Liver (tissue), 9 donors: ENCODE data around the gene ARHGAP10. TPM values are rescaled to one million over a fixed set of nuclear protein-coding genes. Genes with fewer than 3 reads are reported as not detected.

Source experiments
- DNase-seq: peaks from one replicate; pipeline ENCODE4 v3.0.0-alpha.2; 2017; ENCODE audit warnings: low spot score
- H3K27ac ChIP-seq, 2 donors: one replicate each; pipeline ENCODE4 v1.7.0; 2013; ENCODE audit warnings: inconsistent platforms in 2 of 2, low read length in 2 of 2, control low read depth in 1 of 2, low read depth in 1 of 2, mild to moderate bottlenecking in 1 of 2
- H3K27me3 ChIP-seq, 4 donors: one replicate each; pipeline versions ENCODE4 v1.6.1 to v1.7.0; 2013; ENCODE audit warnings: low read length in 3 of 4, inconsistent platforms in 1 of 4, mild to moderate bottlenecking in 1 of 4, moderate library complexity in 1 of 4; ENCODE audit not compliant: control insufficient read depth in 4 of 4, insufficient read depth in 4 of 4
- H3K36me3 ChIP-seq, 4 donors: one replicate each; pipeline versions ENCODE4 v1.6.1 to v1.7.0; 2013; ENCODE audit warnings: low read length in 3 of 4, mild to moderate bottlenecking in 3 of 4, low read depth in 1 of 4, moderate library complexity in 1 of 4; ENCODE audit not compliant: control insufficient read depth in 4 of 4, insufficient read depth in 3 of 4
- H3K4me1 ChIP-seq, 4 donors: one replicate each; pipeline versions ENCODE4 v1.6.1 to v1.7.0; 2013; ENCODE audit warnings: low read length in 3 of 4, mild to moderate bottlenecking in 3 of 4, moderate library complexity in 1 of 4; ENCODE audit not compliant: control insufficient read depth in 4 of 4, insufficient read depth in 4 of 4
- H3K4me3 ChIP-seq, 3 donors: one replicate each; pipeline versions ENCODE4 v1.6.1 to v1.7.0; 2013; ENCODE audit warnings: low read length in 3 of 3, control low read depth in 1 of 3, low read depth in 1 of 3, mild to moderate bottlenecking in 1 of 3
- H3K9ac ChIP-seq, 2 donors: one replicate each; pipeline ENCODE4 v1.7.0; 2013; ENCODE audit warnings: low read length in 2 of 2, mild to moderate bottlenecking in 2 of 2, moderate library complexity in 2 of 2, control low read depth in 1 of 2, low read depth in 1 of 2
- H3K9me3 ChIP-seq, 4 donors: one replicate each; pipeline versions ENCODE4 v1.6.1 to v1.7.0; 2013; ENCODE audit warnings: low read length in 3 of 4; ENCODE audit not compliant: control insufficient read depth in 4 of 4
- EGR1 ChIP-seq, 2 donors: IDR thresholded peaks; 2 replicates each; pipeline ENCODE4 v1.6.1; 2016 to 2018; ENCODE audit warnings: antibody characterized with exemption in 2 of 2, low read depth in 2 of 2
- FOXA1 ChIP-seq: IDR thresholded peaks from 2 replicates; pipeline ENCODE4 v1.6.1; 2016; ENCODE audit warnings: antibody characterized with exemption
- FOXA2 ChIP-seq: IDR thresholded peaks from 2 replicates; pipeline ENCODE4 v1.6.1; 2016; ENCODE audit warnings: antibody characterized with exemption
- GABPA ChIP-seq, 2 donors: IDR thresholded peaks in 1 of 2; conservative IDR thresholded peaks in 1 of 2; 2 replicates each; pipeline ENCODE4 v1.6.1; 2016; ENCODE audit warnings: antibody characterized with exemption in 2 of 2, mild to moderate bottlenecking in 1 of 2, moderate library complexity in 1 of 2
- HNF4A ChIP-seq, 2 donors: conservative IDR thresholded peaks; 2 replicates each; pipeline ENCODE4 v1.6.1; 2016; ENCODE audit warnings: antibody characterized with exemption in 2 of 2, mild to moderate bottlenecking in 2 of 2
- HNF4G ChIP-seq: IDR thresholded peaks from 2 replicates; pipeline ENCODE4 v1.6.1; 2016; ENCODE audit warnings: antibody characterized with exemption
- JUND ChIP-seq, 2 donors: IDR thresholded peaks; 2 replicates each; pipeline ENCODE4 v1.6.1; 2016; ENCODE audit warnings: antibody characterized with exemption in 2 of 2
- NR2F2 ChIP-seq: IDR thresholded peaks from 2 replicates; pipeline ENCODE4 v1.6.1; 2016; ENCODE audit warnings: antibody characterized with exemption
- RAD21 ChIP-seq, 2 donors: IDR thresholded peaks; 2 replicates each; pipeline ENCODE4 v1.6.1; 2016; ENCODE audit warnings: antibody characterized with exemption in 2 of 2, mild to moderate bottlenecking in 2 of 2
- RXRA ChIP-seq, 2 donors: IDR thresholded peaks; 2 replicates each; pipeline ENCODE4 v1.6.1; 2017 to 2018; ENCODE audit warnings: antibody characterized with exemption in 2 of 2, mild to moderate bottlenecking in 1 of 2
- SP1 ChIP-seq: IDR thresholded peaks from 2 replicates; pipeline ENCODE4 v1.6.1; 2018; ENCODE audit warnings: antibody characterized with exemption, mild to moderate bottlenecking
- TAF1 ChIP-seq: conservative IDR thresholded peaks from 2 replicates; pipeline ENCODE4 v1.6.1; 2016; ENCODE audit warnings: antibody characterized with exemption, mild to moderate bottlenecking
- YY1 ChIP-seq: IDR thresholded peaks from 2 replicates; pipeline ENCODE4 v1.6.1; 2016; ENCODE audit warnings: antibody characterized with exemption, mild to moderate bottlenecking
- WGBS: extraction: QIAGEN DNeasy Blood & Tissue Kit; methylation state at CpG from one replicate; pipeline ENCODE4 v1.1.7; 2013; 5-methylcytosine and 5-hydroxymethylcytosine counted together
- polyA plus RNA-seq, 2 donors: library from polyadenylated mRNA; stranded (reverse) in 1 of 2; unstranded in 1 of 2; fragments of 200-250 nt in 1 of 2; fragments of >200 nt in 1 of 2; fragmentation: Nextera tagmentation in 1 of 2; extraction: Ambion mirVana in 1 of 2; gene quantifications; one replicate each; pipeline versions ENCODE4 v1.2.1 to v1.2.3, GENCODE V29; 2013 to 2015
- total RNA-seq, 2 donors: library from RNA; depleted of rRNA; stranded (reverse); fragments of >200 nt; gene quantifications; one replicate each; pipeline ENCODE4 v1.2.3, GENCODE V29; 2014
- TF ChIP-seq, protein P1 (sequence below): IDR thresholded peaks from 2 replicates; pipeline ENCODE4 v1.6.1; 2016; ENCODE audit warnings: antibody characterized with exemption
- TF ChIP-seq, protein P2 (sequence below): IDR thresholded peaks from 2 replicates; pipeline ENCODE4 v1.6.1; 2016; ENCODE audit warnings: antibody characterized with exemption
- TF ChIP-seq, protein P3 (sequence below): fragments of 150-350 bp; IDR thresholded peaks from 2 replicates; pipeline ENCODE4 v1.5.1; 2017; ENCODE audit warnings: improper control_type of control experiment, low read depth, low read length; ENCODE audit not compliant: missing input control
- TF ChIP-seq, protein P4 (sequence below): IDR thresholded peaks from 2 replicates; pipeline ENCODE4 v1.6.1; 2016; ENCODE audit warnings: antibody characterized with exemption
- TF ChIP-seq, protein P5 (sequence below): IDR thresholded peaks from 2 replicates; pipeline ENCODE4 v1.6.1; 2016; ENCODE audit warnings: antibody characterized with exemption, mild to moderate bottlenecking
- donor health status: healthy.
- donor health status: healthy.
- donor health status: healthy.
- donor health status: healthy.
- donor health status: healthy.

The ARHGAP10 gene
- total and polyA plus RNA-seq, 4 donors: 1.5 to 13.0 (median 4.3) TPM

DNA sequence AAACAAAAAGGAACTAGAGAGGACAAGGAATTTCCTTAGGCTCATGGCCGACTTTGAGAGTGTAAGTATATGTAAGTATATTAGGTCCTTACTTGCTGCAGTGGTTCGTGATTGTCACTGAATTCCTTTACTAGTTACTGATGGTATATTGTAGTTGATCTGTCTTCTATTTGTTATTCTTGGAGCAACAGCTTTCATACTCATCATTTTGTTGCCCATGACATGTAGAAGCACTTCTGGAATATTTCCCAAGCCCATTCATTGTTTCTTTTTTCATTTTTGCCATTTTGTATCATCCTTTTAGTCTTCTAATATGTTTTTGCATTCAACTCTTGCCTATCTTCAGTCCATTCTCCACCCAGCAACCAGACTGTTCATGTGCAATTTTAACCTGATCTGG, 170.0 kb downstream of the ARHGAP10 start:
- Histone ChIP-seq H3K27me3 (no peaks in the 10 kb centered on the region), H3K36me3 (no peaks in the 10 kb centered on the region), H3K4me1 (no peaks in the 10 kb centered on the region), H3K9ac (no peak overlapping the region), H3K27ac (no peak overlapping the region), H3K4me3 (no peak overlapping the region), H3K9me3 (peaks cover 0 to 5% (median 1%) of the 10 kb centered on the region in 4 donors)
- no peak for DNase-seq
- WGBS: 70% methylated on average over 2 of the region's 2 CpGs
- no peak for TF ChIP-seq RAD21 (IDR thresholded peaks at IDR 0.05)
- TF ChIP-seq FOXA2: no peak
- TF ChIP-seq EGR1 (IDR thresholded peaks at IDR 0.05; ENCODE audit: low read depth in 2 of 2): no peak
- TF ChIP-seq, protein P1, sequence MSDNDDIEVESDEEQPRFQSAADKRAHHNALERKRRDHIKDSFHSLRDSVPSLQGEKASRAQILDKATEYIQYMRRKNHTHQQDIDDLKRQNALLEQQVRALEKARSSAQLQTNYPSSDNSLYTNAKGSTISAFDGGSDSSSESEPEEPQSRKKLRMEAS: no peak
- TF ChIP-seq, protein P2, sequence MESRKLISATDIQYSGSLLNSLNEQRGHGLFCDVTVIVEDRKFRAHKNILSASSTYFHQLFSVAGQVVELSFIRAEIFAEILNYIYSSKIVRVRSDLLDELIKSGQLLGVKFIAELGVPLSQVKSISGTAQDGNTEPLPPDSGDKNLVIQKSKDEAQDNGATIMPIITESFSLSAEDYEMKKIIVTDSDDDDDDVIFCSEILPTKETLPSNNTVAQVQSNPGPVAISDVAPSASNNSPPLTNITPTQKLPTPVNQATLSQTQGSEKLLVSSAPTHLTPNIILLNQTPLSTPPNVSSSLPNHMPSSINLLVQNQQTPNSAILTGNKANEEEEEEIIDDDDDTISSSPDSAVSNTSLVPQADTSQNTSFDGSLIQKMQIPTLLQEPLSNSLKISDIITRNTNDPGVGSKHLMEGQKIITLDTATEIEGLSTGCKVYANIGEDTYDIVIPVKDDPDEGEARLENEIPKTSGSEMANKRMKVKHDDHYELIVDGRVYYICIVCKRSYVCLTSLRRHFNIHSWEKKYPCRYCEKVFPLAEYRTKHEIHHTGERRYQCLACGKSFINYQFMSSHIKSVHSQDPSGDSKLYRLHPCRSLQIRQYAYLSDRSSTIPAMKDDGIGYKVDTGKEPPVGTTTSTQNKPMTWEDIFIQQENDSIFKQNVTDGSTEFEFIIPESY: no peak
- TF ChIP-seq, protein P3, sequence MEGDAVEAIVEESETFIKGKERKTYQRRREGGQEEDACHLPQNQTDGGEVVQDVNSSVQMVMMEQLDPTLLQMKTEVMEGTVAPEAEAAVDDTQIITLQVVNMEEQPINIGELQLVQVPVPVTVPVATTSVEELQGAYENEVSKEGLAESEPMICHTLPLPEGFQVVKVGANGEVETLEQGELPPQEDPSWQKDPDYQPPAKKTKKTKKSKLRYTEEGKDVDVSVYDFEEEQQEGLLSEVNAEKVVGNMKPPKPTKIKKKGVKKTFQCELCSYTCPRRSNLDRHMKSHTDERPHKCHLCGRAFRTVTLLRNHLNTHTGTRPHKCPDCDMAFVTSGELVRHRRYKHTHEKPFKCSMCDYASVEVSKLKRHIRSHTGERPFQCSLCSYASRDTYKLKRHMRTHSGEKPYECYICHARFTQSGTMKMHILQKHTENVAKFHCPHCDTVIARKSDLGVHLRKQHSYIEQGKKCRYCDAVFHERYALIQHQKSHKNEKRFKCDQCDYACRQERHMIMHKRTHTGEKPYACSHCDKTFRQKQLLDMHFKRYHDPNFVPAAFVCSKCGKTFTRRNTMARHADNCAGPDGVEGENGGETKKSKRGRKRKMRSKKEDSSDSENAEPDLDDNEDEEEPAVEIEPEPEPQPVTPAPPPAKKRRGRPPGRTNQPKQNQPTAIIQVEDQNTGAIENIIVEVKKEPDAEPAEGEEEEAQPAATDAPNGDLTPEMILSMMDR: no peak
- TF ChIP-seq, protein P4, sequence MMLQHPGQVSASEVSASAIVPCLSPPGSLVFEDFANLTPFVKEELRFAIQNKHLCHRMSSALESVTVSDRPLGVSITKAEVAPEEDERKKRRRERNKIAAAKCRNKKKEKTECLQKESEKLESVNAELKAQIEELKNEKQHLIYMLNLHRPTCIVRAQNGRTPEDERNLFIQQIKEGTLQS: no peak
- TF ChIP-seq, protein P5, sequence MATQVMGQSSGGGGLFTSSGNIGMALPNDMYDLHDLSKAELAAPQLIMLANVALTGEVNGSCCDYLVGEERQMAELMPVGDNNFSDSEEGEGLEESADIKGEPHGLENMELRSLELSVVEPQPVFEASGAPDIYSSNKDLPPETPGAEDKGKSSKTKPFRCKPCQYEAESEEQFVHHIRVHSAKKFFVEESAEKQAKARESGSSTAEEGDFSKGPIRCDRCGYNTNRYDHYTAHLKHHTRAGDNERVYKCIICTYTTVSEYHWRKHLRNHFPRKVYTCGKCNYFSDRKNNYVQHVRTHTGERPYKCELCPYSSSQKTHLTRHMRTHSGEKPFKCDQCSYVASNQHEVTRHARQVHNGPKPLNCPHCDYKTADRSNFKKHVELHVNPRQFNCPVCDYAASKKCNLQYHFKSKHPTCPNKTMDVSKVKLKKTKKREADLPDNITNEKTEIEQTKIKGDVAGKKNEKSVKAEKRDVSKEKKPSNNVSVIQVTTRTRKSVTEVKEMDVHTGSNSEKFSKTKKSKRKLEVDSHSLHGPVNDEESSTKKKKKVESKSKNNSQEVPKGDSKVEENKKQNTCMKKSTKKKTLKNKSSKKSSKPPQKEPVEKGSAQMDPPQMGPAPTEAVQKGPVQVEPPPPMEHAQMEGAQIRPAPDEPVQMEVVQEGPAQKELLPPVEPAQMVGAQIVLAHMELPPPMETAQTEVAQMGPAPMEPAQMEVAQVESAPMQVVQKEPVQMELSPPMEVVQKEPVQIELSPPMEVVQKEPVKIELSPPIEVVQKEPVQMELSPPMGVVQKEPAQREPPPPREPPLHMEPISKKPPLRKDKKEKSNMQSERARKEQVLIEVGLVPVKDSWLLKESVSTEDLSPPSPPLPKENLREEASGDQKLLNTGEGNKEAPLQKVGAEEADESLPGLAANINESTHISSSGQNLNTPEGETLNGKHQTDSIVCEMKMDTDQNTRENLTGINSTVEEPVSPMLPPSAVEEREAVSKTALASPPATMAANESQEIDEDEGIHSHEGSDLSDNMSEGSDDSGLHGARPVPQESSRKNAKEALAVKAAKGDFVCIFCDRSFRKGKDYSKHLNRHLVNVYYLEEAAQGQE: no peak
- no peak for TF ChIP-seq GABPA (IDR thresholded peaks at IDR 0.05 in 1 of 2, conservative IDR thresholded peaks at IDR 0.05 in 1 of 2)
- TF ChIP-seq RXRA (IDR thresholded peaks at IDR 0.05): no peak
- TF ChIP-seq NR2F2: no peak
- no peak for TF ChIP-seq SP1
- TF ChIP-seq YY1: no peak

DNA sequence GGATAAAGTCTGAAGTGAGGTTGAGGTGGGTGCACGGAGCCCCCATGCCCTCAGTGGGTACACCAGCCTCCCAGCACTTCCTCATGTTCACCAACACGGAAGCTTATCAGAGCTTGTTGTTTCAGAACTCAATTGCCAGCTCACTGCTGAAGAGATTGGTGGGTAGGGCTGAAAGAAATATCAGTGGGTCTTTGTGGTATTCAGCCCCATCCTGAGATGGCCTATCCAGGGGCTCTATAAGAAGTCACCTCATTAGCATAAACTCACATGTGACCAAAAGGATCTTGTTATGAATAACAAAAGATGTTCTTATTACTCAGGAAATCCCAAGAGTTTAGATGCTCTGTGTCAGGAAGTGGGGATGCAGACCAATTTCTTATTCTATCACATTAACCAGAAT, 177.3 kb downstream of the ARHGAP10 start:
- DNase-seq: no peak
- 57% methylated on average over 2 of the region's 2 CpGs for WGBS
- no peaks in the 10 kb centered on the region for H3K36me3 ChIP-seq
- no peak for TF ChIP-seq TAF1
- no peak for TF ChIP-seq NR2F2
- TF ChIP-seq JUND (IDR thresholded peaks at IDR 0.05): no peak
- no peak for TF ChIP-seq HNF4G
- no peak for TF ChIP-seq RAD21 (IDR thresholded peaks at IDR 0.05)
- TF ChIP-seq HNF4A (conservative IDR thresholded peaks at IDR 0.05): no peak
- no peak for TF ChIP-seq FOXA1
- no peak for TF ChIP-seq YY1
- TF ChIP-seq, protein P3: no peak
- TF ChIP-seq, protein P4: no peak
- TF ChIP-seq, protein P1: no peak
- TF ChIP-seq SP1: no peak

More for the DNA sequence above, 177.3 kb downstream of the ARHGAP10 start:
- H3K4me3 ChIP-seq: no peak overlapping the region
- no peaks in the 10 kb centered on the region for H3K9me3 ChIP-seq
- H3K27ac ChIP-seq: no peak overlapping the region
- H3K4me1 ChIP-seq: no peaks in the 10 kb centered on the region
- no peaks in the 10 kb centered on the region for H3K27me3 ChIP-seq
- H3K9ac ChIP-seq: no peak overlapping the region
